Keratinocyte (primary cell): ENCODE measurements around the gene GINS1.

Experiments used
- CTCF ChIP-seq, 3 experiments: IDR thresholded peaks in 1 of 3; conservative IDR thresholded peaks in 1 of 3; optimal IDR thresholded peaks in 1 of 3; 2 replicates in 2 of 3; 3 replicates in 1 of 3; pipeline versions ENCODE3 to v1.5.1; 2011; ENCODE audit warnings: low read length in 3 of 3, mild to moderate bottlenecking in 3 of 3, moderate library complexity in 2 of 3, control low read depth in 1 of 3, inconsistent platforms in 1 of 3; ENCODE audit not compliant: insufficient read depth in 2 of 3; ENCODE audit errors: extremely low read depth in 1 of 3
- EZH2 ChIP-seq: IDR thresholded peaks from one replicate; pipeline ENCODE4 v1.6.1; 2012; ENCODE audit warnings: inconsistent platforms, mild to moderate bottlenecking, low read length, moderate library complexity

- TF ChIP-seq CTCF (optimal IDR thresholded peaks at IDR 0.05 in 1 of 3, IDR thresholded peaks at IDR 0.05 in 1 of 3, conservative IDR thresholded peaks at IDR 0.05 in 1 of 3; ENCODE audit: extremely low read depth in 1 of 3, insufficient read depth in 2 of 3, low read length in 3 of 3) (no peak), EZH2 (no peak)
Observed at GRCh38 chr20:25464501-25465242, 57.2 kb downstream of the GINS1 start.
